ENCODE data around the gene CES4A.

CES4A gene

GRCh38 chr16:66996324-66996982 is 8.1 kb downstream of the CES4A start:
- Mint-ChIP-seq H3K27ac (no peak overlapping the region), H3K4me3 (no peak overlapping the region), H3K9me3 (ENCODE audit: low read depth) (no peaks in the 10 kb centered on the region), H3K4me1 (ENCODE audit: low read depth) (peaks cover 10% of the 10 kb centered on the region), H3K27me3 (no peaks in the 10 kb centered on the region), H3K36me3 (no peaks in the 10 kb centered on the region)

GRCh38 chr16:66996983-66997358 is 8.6 kb downstream of the CES4A start:
- Mint-ChIP-seq H3K4me1 (ENCODE audit: low read depth) (peaks cover 16% of the 10 kb centered on the region), H3K4me3 (no peak overlapping the region), H3K27ac (no peak overlapping the region), H3K36me3 (no peaks in the 10 kb centered on the region), H3K27me3 (no peaks in the 10 kb centered on the region), H3K9me3 (ENCODE audit: low read depth) (no peaks in the 10 kb centered on the region)

DNA sequence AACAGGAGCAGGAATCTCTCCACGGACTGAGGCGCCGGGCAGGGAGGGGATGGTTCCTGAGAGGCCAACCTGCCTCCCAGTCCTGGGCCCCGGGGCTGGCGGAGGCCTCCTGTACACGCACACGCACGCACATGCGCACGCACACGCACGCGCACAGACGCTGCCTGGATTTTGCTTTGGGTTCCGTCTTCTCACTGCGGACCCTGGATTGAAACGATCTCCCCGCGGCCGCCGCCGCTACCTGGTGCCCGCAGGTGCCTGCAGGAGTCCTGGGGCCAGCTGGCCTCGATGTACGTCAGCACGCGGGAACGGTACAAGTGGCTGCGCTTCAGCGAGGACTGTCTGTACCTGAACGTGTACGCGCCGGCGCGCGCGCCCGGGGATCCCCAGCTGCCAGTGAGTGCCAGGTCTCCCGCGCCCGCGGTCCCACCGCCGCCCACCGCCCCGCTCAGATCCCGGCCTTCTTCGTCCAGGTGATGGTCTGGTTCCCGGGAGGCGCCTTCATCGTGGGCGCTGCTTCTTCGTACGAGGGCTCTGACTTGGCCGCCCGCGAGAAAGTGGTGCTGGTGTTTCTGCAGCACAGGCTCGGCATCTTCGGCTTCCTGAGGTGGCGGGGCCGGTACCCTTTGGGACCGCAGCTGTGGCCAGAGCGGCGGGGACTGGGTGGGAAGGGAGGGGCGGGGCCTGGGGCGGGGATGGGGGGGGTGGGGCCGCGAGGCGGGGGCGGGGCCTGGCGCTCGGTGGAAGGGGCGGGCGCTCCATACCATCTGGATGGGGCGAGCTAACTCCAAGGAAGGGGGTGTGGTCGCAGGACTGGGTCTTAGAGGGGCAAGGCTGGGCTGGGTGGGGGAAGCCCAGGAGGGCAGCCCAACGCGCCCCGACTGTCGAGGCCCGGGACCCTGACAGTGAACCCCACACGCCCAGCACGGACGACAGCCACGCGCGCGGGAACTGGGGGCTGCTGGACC is 12.3 kb downstream of the CES4A start:
- H3K27ac Mint-ChIP-seq: peak overlapping the region; percentile 76
- H3K4me3 Mint-ChIP-seq: peak overlapping the region; percentile 83
- no peaks in the 10 kb centered on the region for H3K27me3 Mint-ChIP-seq
- H3K36me3 Mint-ChIP-seq: peaks cover 3% of the 10 kb centered on the region
- H3K4me1 Mint-ChIP-seq (ENCODE audit: low read depth): peaks cover 17% of the 10 kb centered on the region
- no peaks in the 10 kb centered on the region for H3K9me3 Mint-ChIP-seq (ENCODE audit: low read depth)

DNA sequence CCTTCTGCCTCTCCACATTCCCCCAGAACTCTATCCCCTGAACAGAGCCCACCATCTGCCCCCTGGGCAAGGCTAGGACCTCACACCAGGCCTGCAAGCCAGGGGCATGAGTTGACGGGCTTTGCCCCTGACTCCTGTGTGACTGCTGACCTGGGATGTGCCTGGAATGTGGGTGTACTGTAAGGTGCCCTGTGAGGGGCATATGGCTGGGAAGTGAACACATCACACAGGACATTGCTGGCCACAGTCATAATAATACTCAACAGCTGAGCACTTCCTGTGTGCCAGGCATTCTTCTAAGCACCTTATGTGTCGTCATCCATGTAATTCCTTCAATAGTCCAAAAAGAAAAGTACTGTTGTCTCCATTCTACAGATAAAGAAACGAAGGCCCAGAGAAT is 13.3 kb downstream of the CES4A start:
- H3K27ac Mint-ChIP-seq: no peak overlapping the region
- H3K36me3 Mint-ChIP-seq: peaks cover 3% of the 10 kb centered on the region

DNA sequence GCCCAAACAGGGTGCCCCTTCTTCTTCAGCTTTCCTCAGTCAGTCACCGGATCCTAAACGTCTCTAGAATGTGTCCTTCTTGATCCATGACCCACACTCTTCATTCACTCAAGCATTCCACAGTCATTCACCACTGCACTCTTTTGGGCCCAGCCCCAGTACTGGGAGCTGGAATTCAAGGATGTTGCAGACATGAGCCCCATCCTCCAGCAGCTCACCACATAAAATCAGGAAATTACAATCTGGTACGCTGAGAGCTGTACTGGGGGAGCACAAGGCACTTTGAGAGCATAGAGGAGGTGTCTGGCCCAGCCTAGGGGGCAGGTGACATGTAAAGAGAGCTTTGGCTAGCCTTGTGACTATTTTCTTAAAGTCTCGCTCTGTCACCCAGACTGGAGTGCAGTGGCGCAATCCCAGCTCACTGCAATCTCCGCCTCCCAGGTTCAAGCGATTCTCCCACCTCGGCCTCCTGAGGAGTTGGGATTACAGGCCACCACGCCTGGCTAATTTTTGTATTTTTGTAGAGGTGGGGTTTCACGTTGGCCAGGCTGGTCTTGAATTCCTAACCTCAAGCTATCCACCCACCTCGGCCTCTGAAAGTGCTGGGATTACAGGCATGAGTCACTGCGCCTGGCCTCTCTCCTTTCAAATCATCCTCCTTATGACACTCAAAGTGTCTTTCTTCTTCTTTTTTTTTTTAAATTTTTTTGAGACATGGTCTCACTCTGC is 18.7 kb downstream of the CES4A start:
- Mint-ChIP-seq H3K27me3 (no peaks in the 10 kb centered on the region), H3K36me3 (peaks cover 3% of the 10 kb centered on the region), H3K9me3 (ENCODE audit: low read depth) (no peaks in the 10 kb centered on the region), H3K27ac (no peak overlapping the region), H3K4me3 (no peak overlapping the region), H3K4me1 (ENCODE audit: low read depth) (peaks cover under 1% of the 10 kb centered on the region)

More for the DNA sequence above, 13.3 kb downstream of the CES4A start:
- H3K27me3 Mint-ChIP-seq: no peaks in the 10 kb centered on the region
- H3K9me3 Mint-ChIP-seq (ENCODE audit: low read depth): no peaks in the 10 kb centered on the region
- peaks cover 17% of the 10 kb centered on the region for H3K4me1 Mint-ChIP-seq (ENCODE audit: low read depth)
- H3K4me3 Mint-ChIP-seq: peak overlapping the region; percentile 47

DNA sequence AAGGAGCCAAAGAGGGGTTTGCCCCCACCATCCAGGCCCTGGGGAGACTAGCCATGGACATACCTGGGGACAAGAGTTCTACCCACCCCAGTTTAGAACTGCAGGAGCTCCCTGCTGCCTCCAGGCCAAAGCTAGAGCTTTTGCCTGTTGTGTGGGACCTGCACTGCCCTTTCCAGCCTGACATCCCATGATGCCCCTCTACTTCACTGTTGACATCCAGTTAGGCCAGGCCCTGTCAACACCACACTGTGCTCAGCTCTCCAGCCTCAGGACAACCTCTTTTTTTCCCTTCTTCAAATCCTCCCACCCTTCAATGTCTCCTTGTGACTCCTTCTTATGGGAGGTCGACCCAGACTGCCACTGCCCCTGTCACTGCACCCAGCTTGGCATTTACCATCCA is 20.8 kb downstream of the CES4A start:
- Mint-ChIP-seq H3K27me3 (no peaks in the 10 kb centered on the region), H3K9me3 (ENCODE audit: low read depth) (no peaks in the 10 kb centered on the region), H3K4me1 (ENCODE audit: low read depth) (no peaks in the 10 kb centered on the region), H3K27ac (no peak overlapping the region), H3K36me3 (no peaks in the 10 kb centered on the region), H3K4me3 (no peak overlapping the region)

- Mint-ChIP-seq H3K4me3 (no peak overlapping the region), H3K4me1 (ENCODE audit: low read depth) (peaks cover 2% of the 10 kb centered on the region), H3K27ac (no peak overlapping the region), H3K27me3 (no peaks in the 10 kb centered on the region), H3K9me3 (ENCODE audit: low read depth) (no peaks in the 10 kb centered on the region), H3K36me3 (no peaks in the 10 kb centered on the region)
Observed at GRCh38 chr16:67011274-67011673, 22.9 kb downstream of the CES4A start.

GRCh38 chr16:67013233-67013822 is 24.9 kb downstream of the CES4A start:
- Mint-ChIP-seq H3K27me3 (no peaks in the 10 kb centered on the region), H3K4me3 (peak overlapping the region; percentile 63), H3K36me3 (no peaks in the 10 kb centered on the region), H3K9me3 (ENCODE audit: low read depth) (no peaks in the 10 kb centered on the region), H3K27ac (peak overlapping the region; percentile 34), H3K4me1 (ENCODE audit: low read depth) (peaks cover 2% of the 10 kb centered on the region)

DNA sequence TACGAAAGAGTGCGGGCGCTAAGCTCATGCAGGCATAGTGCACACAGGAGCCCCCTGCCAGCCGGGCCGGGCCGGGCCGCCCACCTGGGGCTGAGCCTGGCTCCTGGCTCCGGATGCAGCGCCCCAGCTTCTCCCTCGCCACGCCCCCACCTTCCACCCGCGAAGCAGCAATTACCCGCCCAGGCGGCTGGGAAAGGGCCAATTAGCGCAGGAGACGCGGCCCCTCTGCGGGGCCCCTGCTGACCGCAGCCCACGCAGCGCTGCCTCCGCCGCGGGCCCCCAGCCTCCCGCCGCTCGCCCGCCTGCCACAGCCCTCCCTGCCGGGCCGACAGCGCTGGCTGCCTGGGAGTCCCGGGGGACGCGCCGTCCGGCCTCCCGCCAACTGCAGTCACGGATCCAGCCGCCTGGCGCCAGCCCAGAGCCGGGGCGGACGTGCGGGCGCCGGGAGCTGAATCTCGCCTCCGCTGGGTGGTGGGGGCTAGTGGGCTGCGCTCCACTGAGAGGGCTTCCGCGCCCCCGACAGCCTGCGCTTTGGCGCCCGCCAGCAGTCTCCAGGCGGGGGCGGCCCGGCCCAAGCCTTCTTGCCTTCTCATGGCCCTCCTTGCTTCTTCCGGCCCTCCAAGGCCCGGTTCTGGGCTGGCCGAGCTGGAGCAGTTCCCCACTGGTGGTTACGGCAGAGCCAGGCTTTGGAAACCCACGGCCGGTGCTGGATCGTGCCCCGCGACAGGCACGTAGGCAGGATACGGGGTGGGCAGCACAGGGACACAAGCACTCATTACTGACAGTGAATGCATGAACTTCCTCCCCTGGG is 25.6 kb downstream of the CES4A start:
- Mint-ChIP-seq H3K36me3 (no peaks in the 10 kb centered on the region), H3K27ac (no peak overlapping the region), H3K4me3 (peak overlapping the region; percentile 83), H3K27me3 (no peaks in the 10 kb centered on the region), H3K4me1 (ENCODE audit: low read depth) (peaks cover 2% of the 10 kb centered on the region), H3K9me3 (ENCODE audit: low read depth) (no peaks in the 10 kb centered on the region)

DNA sequence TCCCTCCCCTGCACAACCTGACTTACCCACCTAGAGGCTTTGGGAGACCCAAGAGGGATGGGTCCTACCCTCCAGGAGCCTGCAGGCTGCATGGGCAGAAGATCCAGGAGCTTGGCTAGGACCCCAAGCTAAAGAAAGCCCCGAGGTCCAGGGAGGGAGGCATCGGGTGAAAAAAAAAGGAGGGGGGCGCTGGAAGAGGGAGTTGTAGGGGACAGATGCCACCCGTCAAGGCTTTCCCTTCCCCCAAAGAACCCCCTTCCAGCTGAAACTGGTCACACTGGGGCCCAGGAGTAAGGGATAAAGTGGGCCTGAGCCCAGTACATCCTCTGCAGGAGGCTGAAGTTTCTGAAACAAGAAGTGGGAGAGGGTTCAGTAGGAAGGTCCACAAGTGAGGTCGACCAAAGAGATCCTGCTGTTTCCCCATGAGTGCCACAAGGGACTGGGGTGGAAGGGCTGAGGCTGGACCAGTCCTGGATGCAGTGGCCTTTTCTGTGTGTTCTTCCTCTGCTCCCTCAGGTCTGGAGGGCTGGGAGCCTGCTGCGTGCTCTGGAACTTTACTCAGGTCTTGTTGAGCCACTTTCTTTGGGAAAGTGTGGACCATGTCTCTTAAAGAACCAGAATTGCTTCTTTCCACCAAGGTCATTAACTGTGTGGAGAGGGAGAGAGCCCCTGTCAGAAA is 26.4 kb downstream of the CES4A start:
- Mint-ChIP-seq H3K4me3 (peak overlapping the region; percentile 83), H3K27ac (no peak overlapping the region), H3K4me1 (ENCODE audit: low read depth) (peaks cover 2% of the 10 kb centered on the region), H3K9me3 (ENCODE audit: low read depth) (no peaks in the 10 kb centered on the region), H3K27me3 (no peaks in the 10 kb centered on the region), H3K36me3 (no peaks in the 10 kb centered on the region)

DNA sequence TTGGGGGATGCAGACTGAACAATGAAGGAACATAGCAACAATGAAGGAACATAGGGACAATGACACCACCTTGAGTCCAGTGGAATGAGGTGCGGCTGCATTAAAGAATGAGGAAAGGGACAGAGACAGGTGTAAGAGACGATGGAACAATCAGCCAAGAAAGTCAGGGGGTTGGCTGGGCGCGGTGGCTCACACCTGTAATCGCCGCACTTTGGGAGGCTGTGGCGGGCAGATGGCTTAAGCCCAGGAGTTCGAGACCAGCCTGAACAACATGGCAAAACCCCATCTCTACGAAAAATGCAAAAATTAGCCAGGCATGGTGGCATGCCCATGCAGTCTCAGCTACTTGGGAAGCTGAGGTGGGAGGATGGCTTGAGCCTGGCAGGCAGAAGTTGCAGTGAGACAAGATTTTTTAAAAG is 26.9 kb downstream of the CES4A start:
- Mint-ChIP-seq H3K27me3 (no peaks in the 10 kb centered on the region), H3K9me3 (ENCODE audit: low read depth) (no peaks in the 10 kb centered on the region), H3K36me3 (no peaks in the 10 kb centered on the region), H3K4me3 (no peak overlapping the region), H3K4me1 (ENCODE audit: low read depth) (peaks cover 2% of the 10 kb centered on the region), H3K27ac (no peak overlapping the region)

- H3K27me3 Mint-ChIP-seq: no peaks in the 10 kb centered on the region
- H3K4me3 Mint-ChIP-seq: no peak overlapping the region
- no peak overlapping the region for H3K27ac Mint-ChIP-seq
Observed at GRCh38 chr16:67016143-67016542, 27.8 kb downstream of the CES4A start.

GRCh38 chr16:67016681-67017420 is 28.5 kb downstream of the CES4A start:
- Mint-ChIP-seq H3K9me3 (ENCODE audit: low read depth) (no peaks in the 10 kb centered on the region), H3K4me3 (no peak overlapping the region), H3K27ac (no peak overlapping the region), H3K36me3 (no peaks in the 10 kb centered on the region), H3K27me3 (no peaks in the 10 kb centered on the region), H3K4me1 (ENCODE audit: low read depth) (peaks cover 2% of the 10 kb centered on the region)

More at GRCh38 chr16:67016143-67016542, 27.8 kb downstream of the CES4A start:
- H3K9me3 Mint-ChIP-seq (ENCODE audit: low read depth): no peaks in the 10 kb centered on the region
- H3K36me3 Mint-ChIP-seq: no peaks in the 10 kb centered on the region
- peaks cover 2% of the 10 kb centered on the region for H3K4me1 Mint-ChIP-seq (ENCODE audit: low read depth)
